ENCODE data around the gene GUCA2B.

GUCA2B gene

GRCh38 chr1:42152907-42153600 lies at the start of gene GUCA2B:
GUCA2B (plus strand) TSS chr1:42153410; CDS start chr1:42153451, 41 bp downstream.
- no peak for DNase-seq (ENCODE audit: low read depth)

- DNase-seq (ENCODE audit: low read depth): no peak
Observed at GRCh38 chr1:42105025-42105424, 48.2 kb upstream of the GUCA2B start.

- DNase-seq (ENCODE audit: low read depth): no peak
Observed at GRCh38 chr1:42108309-42108708, 44.9 kb upstream of the GUCA2B start.

- no peak for DNase-seq (ENCODE audit: low read depth)
Observed at GRCh38 chr1:42109600-42109999, 43.6 kb upstream of the GUCA2B start.

DNA sequence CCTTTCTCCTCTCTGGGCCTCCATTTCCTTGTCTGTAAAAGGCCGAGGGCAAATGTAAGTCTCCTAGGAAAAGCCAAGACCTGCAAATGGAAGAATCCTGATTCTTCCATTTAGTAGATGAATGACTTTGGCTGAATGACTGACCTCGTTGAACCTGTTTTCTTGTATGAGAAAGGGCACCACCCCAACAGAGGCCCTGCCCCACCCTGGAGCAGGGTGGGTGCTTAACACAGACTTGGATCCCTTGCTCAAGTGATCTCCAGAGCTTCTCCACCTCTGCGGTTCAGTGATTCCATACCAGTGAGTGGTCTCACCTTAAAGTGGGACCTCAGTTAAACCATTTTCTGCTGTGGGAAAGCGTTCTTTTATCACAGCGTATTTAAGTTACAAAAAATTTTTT lies 39.0 kb upstream of the GUCA2B start:
- DNase-seq (ENCODE audit: low read depth): no peak

GRCh38 chr1:42117214-42117613 lies 36.0 kb upstream of the GUCA2B start:
- DNase-seq (ENCODE audit: low read depth): no peak

GRCh38 chr1:42118125-42118524 lies 35.1 kb upstream of the GUCA2B start:
- DNase-seq (ENCODE audit: low read depth): no peak

DNA sequence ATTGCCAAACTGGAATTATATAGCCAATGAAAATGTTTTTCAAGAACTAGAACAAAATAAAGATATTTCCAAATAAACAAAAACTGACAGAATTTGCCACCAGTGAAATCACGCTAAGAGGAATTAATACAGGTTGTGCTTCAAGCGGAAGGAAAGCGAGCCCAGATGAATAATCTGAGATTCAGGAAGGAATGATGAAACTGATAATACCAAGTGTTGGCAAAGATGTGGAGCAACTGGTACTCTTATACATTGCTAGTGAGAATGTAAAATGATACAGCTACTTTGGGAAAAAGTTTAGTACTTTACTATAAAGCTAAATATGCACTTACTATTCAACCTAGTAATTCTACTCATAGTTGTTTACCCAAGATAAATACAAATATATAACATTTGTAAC lies 30.8 kb upstream of the GUCA2B start:
- DNase-seq (ENCODE audit: low read depth): no peak

DNA sequence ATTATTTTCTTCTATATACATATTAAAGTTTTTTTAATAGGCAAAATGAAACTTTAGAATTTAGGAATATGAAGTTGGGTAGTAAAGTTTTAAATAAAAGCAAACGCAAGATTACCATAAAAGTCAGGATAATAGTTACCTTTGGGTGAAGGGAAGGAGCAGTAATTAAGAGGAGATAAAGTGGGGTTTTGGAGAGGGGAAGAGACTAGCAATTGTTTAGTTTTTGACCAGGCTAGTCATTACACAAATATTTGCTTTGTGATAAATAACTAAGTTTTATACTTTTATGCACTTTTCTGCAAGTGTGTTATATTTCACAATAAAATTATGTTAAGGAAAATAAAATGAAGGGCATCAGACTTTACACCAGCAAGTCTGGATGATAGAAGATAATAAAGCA lies 27.7 kb upstream of the GUCA2B start:
- DNase-seq (ENCODE audit: low read depth): no peak

DNA sequence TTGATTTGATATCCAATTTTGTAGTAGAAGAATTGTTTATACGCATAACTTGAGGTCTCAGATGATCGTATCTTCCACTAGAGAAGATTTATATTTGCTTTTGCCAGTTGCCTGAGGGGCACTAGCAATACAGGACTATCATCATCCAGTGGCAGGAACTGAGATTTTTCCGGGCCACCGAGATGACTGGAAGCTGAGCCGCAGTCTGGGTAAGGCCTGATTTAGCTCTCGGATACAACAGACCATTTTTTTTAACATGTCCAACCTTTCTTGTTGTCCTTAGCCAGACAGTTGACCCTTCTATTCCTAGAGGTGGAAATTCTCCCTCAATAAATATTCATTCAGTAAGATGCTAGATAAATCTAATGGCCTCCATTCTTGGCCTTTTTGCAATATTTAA lies 25.4 kb upstream of the GUCA2B start:
- no peak for DNase-seq (ENCODE audit: low read depth)

GRCh38 chr1:42128499-42128898 lies 24.7 kb upstream of the GUCA2B start:
- DNase-seq (ENCODE audit: low read depth): no peak

DNA sequence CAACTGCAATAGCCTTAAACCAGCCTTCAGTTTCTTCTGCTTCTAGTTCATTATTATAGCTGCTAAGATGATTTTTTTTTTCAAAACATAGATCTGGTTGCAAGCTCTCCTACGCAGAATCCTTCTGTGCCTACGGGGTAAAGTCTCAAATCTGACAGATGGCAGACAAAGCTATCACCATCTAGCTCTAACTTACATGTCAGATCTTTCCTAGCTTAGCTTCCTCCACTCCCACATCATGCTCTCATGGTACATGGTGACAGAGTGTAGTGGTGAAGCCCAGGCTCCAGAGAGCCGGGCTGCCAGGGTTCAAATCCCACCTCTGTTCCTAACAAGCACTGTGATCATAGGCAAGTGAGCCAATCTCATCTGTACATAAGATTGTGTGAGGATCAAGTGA lies 24.2 kb upstream of the GUCA2B start:
- DNase-seq (ENCODE audit: low read depth): no peak

DNA sequence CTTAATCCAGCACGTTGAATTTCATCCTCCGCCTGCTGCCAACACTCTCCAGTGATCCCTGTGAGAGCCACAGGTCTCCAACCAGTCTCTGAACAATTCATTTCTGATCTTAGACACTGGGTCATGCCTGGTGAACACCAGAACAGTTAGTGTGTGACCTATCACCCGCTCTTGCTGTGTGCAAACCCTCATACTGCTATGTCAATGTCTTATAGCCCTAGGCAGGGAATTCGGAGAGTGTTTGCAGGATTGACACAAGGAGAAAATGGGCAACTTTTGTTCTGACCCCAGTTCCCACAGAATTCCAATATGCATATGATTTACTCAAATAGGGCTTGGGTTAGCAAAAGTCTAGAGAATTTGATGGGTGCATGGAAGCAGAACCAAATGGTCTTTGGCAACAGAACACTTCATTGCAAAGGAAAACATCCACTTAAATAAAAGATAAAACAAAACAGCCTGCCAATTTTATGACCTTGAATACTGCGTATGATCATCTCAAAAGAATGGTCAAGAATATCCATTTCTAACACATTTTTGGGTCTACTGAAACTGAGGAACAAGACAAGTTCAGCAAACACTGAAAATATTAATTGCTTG lies 23.0 kb upstream of the GUCA2B start:
- no peak for DNase-seq (ENCODE audit: low read depth)

GRCh38 chr1:42133390-42133789 lies 19.8 kb upstream of the GUCA2B start:
- no peak for DNase-seq (ENCODE audit: low read depth)

GRCh38 chr1:42133809-42134526 lies 19.2 kb upstream of the GUCA2B start:
- no peak for DNase-seq (ENCODE audit: low read depth)

DNA sequence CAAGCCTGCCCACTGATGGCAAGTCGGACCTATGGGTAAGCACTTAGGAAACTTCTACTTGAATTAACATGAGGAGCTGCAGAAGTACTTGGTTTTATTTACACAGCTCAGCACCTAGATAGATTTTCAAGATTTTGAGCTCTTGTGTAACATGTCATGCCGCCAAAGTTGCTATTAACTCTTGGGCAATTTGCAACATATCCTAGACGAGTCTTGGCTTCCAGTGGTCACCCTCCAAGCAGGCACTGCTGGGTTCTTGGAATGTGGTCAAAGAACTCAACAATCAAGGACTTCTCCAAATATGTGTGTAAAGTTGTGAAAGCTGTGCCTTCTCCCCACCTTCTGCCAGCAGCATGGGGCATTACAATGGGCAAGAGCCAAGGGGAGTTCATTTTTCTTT lies 17.8 kb upstream of the GUCA2B start:
- DNase-seq (ENCODE audit: low read depth): no peak

DNA sequence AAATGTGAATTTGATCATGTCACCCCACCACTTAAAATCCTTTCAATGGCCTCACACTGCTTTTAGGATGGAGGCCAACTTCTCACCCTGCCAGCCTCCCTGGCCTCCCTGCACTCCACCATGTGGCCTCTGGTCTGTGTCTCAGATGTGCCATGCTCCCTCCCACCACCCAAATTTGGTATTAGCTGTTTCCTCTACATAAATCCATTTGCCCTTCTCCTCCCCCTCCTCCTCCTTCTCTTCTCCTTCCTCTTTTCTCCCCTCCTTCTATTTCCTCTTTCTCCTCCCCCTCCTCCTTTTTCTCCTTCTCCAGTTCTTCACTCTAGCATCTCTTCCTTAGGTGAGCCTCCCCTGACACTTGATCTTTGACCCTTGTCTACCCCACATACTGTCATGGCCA lies 16.7 kb upstream of the GUCA2B start:
- no peak for DNase-seq (ENCODE audit: low read depth)

GRCh38 chr1:42137766-42138165 lies 15.4 kb upstream of the GUCA2B start:
- DNase-seq (ENCODE audit: low read depth): no peak

GRCh38 chr1:42138586-42138985 lies 14.6 kb upstream of the GUCA2B start:
- no peak for DNase-seq (ENCODE audit: low read depth)

DNA sequence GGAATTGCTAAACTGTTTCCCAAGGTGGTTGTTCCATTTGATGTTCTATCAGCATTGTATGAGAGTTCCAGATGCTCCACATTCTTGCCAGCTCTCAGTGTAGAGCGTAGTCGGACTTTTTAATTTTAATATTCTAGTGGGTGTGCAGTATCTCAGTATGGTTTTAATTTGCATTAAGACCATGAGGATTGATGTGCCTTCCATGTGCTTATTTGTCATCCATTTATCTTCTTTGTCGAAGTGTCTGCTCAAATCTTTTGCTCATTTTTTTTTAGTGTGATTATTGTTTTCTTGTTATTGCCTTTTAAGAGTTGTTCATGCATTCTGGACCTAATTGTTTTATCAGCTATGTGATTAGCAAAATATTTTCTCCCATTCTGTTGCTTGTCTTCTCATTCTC lies 13.8 kb upstream of the GUCA2B start:
- no peak for DNase-seq (ENCODE audit: low read depth)

- DNase-seq (ENCODE audit: low read depth): no peak
Observed at GRCh38 chr1:42140191-42140590, 13.0 kb upstream of the GUCA2B start.

GRCh38 chr1:42141978-42142377 lies 11.2 kb upstream of the GUCA2B start:
- DNase-seq (ENCODE audit: low read depth): no peak

DNA sequence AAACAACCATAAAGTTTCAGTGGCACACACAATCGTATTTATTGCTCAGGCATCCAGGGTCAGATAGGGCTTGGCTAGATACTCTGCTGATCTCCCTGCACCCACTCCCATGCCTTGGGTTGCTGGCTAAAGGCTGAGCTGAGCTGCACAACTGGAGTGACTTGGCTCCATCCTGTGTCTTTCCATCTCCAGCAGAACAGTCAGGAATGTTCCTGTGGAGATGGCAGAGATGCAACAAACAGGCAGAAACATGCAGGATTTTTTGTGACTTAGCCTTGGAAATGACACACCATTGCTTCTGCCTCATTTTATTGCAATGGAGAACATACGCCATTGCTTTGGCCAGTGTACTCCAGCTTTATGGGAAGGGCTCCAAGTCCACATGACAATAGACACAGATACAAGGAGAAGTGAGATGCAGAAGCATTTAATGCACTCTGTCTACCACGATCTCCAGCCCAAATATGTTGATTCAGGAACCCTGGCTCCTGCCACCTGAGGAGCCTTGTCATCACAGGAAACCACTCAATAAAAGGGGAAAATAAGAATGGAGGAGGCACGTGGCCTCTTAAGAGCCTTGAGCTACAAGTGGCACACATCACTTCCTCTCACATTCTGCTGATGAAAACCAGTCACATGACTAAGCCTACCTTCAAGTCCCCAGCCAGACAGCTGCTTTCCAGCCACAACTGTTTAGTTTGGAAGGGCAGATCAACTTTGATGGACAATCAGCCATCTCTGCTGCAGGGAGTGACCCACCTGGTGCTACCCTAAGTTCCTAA lies 10.1 kb upstream of the GUCA2B start:
- no peak for DNase-seq (ENCODE audit: low read depth)
